NCI-H460 (cell line): ENCODE results near the gene TMEM170A. TPM values are rescaled to one million over a fixed set of nuclear protein-coding genes. Genes with fewer than 3 reads are reported as not detected.
"Not testable (repeated sequence)": the region's sequence is repeated elsewhere in the genome, so short reads cannot be mapped to it uniquely, and the experiment has no call there.

Source experiments
- DNase-seq: peaks from one replicate; pipeline ENCODE4 v3.0.0-alpha.2; 2016; ENCODE audit warnings: low read depth; ENCODE audit errors: extremely low read depth
- polyA plus RNA-seq: library from polyadenylated mRNA; depleted of rRNA; stranded (reverse); fragments of >200 nt; gene quantifications from 2 replicates; pipeline ENCODE4 v1.2.3, GENCODE V29; 2014; cell fraction: nucleus; rRNA removed
- total RNA-seq: library from RNA; depleted of rRNA; stranded (reverse); fragments of >200 nt; shearing (Covaris generic); gene quantifications from 2 replicates; pipeline ENCODE4 v1.2.3, GENCODE V29; 2014; rRNA removed

The TMEM170A gene, protein sequence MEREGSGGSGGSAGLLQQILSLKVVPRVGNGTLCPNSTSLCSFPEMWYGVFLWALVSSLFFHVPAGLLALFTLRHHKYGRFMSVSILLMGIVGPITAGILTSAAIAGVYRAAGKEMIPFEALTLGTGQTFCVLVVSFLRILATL
- total RNA-seq = 27.5 and 29.4 TPM in 2 replicates
- polyA plus RNA-seq = 10.2 and 17.3 TPM in 2 replicates

DNA sequence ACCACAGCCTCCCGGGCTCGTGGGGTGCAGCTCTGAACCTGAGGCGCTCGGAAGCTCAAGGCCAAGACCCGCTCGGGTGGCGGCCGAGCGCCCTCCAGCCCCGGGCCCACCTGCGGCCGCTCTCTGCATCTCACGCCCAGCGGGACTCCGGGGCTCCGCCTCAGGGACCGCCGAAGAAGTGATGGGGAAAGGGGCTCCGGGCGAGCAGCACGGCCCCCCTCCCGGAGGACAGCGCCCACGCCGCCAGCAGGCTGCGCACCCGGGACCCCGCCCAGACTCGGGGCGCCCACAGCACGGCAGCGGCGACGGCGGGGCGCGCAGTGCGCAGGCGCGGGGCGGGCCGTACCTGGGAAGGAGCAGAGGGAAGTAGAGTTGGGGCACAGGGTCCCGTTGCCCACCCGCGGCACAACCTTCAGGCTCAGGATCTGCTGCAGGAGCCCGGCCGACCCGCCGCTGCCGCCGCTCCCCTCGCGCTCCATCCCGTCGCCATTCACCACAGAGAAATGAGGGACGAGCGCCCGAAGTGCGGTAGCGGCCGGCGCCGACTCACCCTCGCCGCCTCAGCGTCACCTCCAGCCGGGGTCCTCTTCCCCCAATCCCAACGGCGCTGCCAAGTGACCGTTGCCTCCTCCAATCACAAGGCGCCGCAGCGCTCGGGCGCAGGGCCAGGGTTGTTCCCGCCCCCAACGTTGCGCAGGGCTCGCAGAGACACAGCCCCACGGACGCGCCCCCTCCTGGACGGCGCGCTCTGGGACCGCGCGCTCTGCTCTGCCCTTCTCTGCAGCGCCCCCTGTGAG lies at the start of gene TMEM170A:
TSS of gene TMEM170A (minus strand) at position 568 of the 797 bp plus-strand sequence. CDS start at position 479, 89 bp downstream.
- DNase-seq = peak; percentile 96

DNA sequence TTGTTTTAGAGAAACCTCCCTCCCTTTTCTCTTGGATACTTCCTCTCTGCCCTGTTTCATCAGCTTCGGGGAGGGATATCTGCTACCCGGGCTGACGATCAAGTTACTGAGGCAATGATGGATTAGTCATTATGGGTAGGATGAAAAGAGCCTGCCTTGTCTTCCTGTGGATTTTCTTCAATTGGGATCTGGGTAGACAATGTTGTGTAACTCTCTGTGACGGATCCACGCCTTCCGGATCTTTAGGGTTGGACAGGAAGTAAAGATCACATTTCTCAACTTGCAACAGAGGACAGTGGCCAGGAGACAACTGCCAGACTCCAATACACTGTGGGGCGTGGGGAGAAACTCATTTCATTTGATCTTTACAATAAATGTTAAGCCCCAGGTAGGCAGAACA lies 42.1 kb upstream of the TMEM170A start:
- DNase-seq = peak; percentile 59

DNA sequence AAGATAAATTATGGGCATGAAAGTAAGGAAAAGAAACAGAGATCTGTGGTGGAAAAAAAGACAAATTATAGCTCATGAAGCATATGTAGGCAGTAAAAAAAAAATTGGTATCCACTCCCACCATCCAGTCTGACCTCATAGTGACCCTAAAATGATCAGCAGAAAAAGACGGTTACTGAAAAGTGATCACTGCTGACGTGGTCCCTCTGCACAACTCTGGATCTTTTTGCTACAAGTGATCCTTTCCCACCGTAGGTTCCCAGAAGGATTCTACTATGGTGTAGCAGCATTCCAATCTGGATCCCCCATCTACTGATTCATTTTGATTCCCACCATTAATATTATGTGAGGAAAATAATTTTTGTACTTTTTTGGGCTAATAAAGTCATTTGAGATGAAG lies 41.6 kb upstream of the TMEM170A start:
- no peak for DNase-seq

DNA sequence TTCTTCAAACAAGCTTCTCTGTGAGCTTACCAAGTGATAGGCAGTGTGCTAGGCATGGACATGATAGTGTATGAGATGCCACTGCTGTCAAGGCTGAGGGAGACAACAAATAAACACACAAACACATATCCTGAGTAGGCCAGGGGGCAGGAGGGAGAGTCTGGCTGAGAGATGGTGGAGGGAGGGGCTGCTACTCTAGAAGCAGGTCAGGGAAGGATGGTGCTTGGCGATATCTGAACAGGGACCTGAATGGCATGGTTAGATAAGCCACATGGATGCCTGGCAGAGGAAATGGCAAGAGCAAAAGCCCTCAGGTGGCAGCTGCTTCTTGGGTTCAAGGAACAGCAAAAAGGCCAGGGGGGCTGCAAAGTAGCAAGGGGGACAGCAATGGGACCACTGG lies 39.3 kb upstream of the TMEM170A start:
- no peak for DNase-seq

DNA sequence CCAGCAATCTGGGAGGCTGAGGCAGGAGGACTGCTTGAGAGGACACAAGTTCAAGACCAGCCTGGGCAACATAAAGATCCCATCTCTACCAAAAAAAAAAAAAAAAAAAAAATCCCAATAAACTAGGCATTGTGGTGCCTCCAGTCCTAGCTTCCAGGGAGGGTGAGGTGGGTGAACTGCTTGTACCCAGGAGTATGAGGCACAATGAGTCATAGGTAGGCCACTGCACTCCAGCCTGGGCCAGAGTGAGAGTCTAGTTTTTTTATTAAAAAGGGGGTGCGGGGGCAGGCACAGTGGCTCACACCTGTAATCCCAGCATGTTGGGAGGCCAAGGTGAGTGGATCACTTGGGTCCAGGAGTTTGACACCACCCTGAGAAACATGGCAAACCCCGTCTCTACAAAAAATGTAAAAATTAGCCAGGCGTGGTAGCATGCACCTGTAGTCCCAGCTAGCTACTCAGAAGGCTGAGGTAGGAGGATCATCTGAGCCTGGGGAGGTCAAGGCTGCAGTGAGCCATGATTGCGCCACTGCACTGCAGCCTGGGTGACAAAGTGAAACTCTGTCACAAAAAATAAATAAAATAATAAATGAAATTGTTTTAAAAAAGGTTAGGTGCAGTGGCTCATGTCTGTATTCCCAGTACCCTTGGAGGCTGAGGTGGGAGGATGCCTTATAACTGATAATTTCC lies 38.6 kb upstream of the TMEM170A start:
- no peak for DNase-seq

DNA sequence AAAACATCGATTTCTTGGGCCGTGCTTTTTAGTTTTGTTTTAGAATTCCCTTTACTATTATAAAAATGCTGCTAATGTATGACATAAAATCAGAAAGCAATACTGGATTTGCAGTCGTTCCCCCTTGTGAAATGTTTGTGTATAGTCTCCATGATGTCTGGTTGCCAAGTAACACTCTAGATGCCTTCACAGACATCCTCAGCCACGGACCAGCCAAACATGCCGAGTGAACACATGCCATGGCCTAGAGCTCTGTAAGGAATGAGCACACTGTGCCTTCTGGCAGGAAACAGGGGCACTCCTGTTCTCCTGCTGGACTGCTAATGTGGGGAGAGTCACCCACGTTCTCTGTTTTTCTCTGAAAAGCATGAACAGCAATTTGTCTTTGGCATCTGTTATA lies 37.3 kb upstream of the TMEM170A start:
- DNase-seq = not testable (repeated sequence)

DNA sequence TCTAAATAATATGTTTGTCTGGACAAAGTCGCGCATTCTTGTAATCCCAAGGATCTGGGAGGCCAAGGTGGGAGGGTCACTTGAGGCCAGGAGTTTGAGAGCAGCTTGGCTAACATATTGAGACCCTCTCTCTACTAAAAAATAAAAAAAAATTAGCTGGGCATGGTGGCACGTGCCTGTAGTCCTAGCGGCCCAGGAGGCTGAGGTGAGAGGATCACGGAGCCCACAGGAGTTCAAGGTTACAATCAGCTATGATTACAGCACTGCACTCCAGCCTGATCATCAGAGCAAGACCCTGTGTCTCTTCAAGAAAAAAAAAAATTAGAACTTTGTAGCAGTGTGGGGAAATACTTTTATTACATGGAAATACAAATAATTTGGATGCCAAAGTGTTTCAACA lies 36.9 kb upstream of the TMEM170A start:
- no peak for DNase-seq

DNA sequence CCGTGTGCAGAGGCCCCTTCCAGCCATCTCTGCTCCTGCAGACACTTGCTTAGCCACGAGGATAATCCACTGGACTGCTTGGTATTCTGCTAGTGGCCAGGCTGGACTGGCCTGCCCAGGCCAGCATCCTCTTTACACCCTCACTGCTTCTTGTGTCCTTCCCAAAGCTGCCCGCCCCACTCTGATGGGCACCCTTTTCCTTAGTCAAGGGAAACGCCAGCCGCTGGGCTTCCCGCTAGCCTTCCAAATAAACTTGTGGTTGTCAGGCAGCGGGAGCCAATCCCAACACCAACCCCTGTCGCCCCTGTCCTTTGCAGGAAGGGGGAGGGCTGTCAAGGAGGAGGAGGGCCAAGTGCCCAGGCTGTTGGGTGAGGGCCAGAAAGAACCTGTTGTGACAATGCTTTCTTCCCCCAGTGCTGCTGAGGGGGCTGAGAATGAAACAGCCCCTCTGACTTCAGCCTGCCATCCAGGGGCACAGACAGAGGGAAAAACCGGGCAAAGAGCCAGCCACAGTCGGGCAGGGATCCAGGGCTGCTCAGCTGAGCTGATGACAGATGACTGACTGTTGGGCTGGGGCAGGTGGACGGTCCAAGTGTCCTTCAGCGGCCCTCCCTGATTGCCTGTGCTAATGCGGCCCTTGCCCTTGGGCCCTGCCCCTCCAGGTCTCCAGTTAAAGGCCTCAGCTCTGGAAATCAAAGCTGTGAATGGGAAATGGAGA lies 34.3 kb upstream of the TMEM170A start:
- DNase-seq = not testable (repeated sequence)

DNA sequence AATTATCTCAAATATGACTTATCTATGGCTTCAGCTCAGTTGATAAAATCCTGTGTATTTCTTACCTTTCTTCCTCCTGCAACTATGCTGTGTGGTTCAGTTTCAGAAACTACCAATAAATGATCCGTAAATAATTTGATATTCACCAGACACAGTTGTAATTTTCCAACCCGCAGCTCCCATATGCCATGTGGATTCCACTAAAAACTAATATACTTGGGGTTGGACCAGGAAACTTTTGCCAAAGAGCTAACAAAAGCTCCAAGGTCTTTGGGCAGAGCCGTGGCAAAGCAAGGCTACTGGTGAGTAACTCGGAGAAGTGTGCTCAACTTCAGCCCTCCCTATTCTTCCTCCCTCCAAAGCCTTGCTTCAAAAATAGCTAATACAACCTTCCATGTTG lies 33.1 kb upstream of the TMEM170A start:
- no peak for DNase-seq

DNA sequence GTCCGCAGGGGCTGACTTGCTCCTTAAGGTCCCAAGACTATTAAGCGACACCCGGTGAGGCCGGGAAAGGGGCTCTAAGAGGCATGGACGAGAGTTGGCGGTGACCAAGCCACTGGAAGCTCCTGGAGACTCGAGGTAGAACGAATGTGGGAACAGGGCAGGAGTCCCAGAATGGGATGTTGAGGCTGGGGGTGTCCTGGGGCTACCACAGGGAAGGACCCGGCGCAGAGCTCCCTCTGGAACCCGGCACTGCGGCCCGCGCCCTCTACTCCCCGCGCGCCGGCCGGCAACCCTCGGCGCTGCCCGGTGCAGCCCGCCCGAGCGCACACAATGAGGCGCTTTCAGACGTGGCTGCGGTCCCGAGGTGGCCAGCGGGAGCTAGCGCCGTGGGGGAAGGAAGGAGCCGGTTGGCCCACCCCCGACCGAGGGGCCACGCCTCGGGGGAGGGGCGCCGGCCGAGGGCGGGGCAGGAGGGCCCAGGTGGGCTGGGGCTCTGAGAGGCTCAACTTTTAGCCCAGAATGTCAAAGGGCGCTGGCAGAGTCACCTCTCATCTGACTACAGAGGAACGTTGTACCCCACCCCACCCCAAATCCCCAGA lies 30.7 kb upstream of the TMEM170A start, which contains the start of gene CHST6:
TSS of gene CHST6 (minus strand) at position 366 of the 599 bp plus-strand sequence. CDS start 15,613 bp downstream, outside the sequence.
- peak; percentile 13 for DNase-seq

DNA sequence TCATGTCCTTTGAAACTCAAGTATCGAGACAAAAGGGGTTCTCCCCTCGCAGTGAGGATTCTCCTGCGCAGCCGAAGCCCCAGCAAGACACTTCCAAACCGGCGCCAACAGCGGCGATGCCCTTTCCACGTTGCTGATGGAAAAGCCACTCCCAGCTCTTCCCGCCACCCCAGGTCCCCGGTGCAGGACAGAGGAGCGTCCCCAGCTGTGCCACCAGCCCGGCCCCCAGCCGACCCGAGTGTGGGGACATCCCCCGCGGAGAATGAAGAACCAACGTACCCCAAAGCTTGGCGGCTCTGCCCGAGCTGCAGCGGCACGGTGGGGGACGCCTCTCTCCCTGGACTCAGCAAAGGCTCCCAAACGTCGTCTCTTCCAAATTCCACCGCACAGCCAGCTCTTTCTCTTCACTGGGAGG lies 30.2 kb upstream of the TMEM170A start:
- no peak for DNase-seq

DNA sequence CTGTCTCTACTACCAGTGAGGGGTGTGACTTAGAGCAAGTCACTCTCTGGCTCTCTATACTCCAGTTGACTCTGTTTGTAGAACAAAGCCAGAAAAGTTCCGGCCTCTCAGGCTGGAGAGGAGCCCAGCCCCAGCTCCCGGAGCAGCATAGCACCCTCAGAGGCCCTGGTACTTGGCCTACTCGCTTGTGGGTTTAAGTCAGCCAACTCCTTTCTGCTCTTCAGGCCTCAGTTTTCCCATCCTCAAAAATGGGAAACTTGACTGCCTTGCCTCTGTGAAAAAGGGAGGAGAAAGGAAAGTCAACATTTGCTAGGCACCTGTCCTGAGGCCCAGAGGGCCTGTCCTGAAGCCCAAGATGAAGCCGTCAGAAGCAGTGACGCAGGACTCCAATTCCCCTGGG lies 29.7 kb upstream of the TMEM170A start:
- no peak for DNase-seq

DNA sequence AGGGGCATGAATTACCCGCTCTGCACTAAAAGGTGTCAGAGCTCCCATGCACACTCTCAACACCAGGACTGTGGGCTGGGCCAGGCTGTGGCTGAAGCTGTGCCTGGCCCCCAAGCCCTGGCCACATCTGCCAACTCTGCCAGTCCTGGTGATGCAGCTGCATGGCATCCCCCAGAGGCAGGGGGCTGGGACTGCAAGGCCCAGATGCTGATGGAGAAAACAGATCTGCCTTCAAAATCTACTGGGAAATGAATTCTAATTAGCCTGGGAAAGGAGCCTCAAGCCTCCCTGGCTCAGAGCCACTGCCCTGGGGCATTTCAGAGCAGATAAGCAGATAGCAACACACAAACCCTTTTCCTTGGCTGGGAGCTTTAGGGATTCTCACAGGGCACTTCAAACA lies 27.4 kb upstream of the TMEM170A start:
- DNase-seq = no peak

DNA sequence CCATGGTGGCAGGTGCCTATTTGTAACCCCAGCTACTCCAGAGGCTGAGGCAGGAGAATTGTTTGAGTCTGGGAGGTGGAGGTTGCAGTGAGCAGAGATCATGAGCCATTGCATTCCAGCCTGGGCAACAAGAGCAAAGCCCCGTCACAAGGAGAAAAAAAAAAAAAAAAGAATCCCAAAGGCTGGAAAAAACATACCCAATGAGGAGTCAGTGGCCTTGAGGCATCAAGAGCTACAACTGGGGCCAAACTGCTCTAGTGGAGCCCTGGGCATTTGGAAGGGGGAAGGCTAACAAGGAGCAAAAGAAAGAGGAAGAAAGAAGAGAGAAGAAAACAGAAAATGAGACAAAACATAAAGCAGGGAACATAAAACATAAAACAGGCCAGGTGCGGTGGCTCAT lies 23.8 kb upstream of the TMEM170A start:
- DNase-seq = no peak

DNA sequence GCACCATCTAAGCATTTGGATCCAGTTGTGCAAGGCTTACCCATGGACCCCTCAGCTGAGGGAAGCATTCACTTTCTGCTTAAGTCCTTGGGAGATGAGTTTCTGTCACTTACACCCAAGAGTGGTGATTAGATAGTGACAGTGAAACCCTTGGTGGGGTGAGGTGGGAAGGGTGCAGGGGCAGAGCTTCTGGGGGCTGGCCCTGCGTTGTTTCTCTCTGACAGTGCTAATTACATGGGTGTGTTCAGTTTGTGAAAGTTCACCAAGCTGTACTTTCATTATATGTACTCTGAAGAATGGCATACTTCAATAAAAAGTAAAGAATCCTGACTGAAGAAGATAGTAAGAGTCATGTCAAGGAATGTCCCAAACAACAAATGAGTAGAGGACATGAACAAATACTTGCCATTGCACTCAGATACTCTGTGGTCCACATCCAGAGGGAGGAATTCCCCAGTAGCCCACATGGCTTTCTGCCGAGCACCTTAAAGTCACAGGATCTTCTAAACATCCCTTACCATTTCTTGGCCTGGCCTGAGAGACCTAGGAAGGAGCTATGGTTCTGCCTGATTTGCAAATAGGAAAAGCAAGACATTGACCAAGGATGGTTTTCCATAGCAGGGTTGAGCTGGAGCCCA lies 22.3 kb upstream of the TMEM170A start:
- no peak for DNase-seq

DNA sequence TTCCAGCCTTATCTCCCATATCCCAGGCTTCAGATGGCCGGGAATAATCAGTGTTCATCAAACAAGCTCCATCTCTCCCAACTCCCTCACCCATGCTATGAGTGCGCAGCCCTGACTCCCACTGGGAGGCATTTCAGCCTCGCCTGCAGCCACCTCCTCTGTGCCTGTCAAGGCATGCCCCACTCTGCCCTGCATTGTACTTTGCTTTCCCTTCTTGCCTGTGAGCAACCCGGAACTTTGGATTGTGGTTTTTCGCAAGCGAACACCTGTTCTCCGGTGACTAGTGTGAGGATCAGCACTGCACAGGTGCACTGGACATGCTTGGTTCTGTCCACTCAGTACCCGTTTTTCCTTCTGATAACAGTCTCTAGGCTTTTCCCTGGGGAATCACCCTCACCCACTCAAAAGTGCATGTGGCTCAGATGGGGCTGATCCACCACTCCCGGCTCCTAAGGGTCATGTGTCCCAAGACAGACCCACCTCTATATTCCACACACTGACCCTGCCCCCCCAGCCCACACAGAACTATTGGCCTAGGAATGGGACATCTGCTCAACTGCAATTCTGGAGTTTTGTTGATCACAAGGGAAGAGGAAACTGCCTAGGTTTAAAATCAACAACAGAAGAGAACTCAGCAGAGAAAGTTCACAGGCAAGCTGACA lies 21.7 kb upstream of the TMEM170A start:
- DNase-seq = no peak

DNA sequence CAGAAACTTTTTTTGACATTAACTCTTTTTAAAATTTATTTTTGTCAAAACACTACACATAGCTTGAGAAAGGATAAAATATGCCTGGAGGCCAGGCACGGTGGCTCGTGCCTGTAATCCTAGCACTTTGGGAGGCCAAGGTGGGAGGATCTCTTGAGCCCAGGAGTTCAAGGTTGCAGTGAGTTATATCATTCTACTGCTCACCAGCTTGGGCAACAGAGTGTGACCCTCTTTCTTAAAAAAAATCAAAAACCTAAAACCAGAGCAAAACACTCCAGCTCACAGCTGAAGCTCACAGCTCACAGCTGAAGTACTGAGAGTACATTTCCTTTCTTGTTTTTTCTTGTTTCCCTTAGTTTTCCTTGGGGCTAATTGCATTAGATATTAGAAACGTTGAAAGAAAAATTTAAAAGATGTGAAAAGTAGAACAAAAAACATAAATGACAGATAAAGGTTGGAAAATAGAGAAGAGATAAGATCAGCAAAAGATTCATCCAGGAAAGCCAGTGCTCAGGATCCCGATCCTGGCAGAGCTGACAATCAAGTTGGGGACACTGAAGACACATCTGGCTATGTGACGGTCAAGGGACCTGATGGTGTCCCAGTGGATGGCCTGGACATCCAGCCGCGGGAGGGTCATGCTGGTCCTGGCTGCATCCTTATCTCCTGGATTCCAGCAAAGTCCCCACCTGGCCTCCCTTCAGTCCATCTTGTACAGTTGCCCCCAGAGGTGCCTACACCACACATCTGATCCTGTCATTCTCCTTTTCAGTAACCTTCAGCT lies 20.9 kb upstream of the TMEM170A start:
- no peak for DNase-seq

DNA sequence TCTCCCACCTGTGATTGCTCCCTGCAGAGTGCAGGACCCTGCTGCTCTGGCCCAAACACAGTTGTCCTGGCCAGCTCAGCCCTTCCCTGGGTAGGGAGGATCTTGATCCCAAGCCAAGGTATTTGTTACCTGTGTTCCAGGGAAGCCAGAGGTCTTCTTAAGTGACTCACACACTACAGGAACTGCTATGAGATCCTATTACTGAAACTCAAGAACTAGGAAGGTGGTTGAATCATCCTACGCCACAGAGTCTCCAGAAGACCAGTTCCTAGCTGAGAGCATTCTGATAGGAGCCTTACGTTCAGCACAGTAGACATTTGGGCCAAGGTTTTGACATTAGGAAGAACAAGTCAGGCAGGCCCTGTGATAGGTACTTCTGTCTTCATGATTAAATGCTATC lies 18.7 kb upstream of the TMEM170A start:
- DNase-seq = no peak
